GM19397 (cell line): ENCODE measurements around the gene FAAP100.
"Not testable (repeated sequence)": the region's sequence is repeated elsewhere in the genome, so short reads cannot be mapped to it uniquely, and the experiment has no call there.

ENCODE experiments used
- ATAC-seq: cut with Tn5 transposase; IDR thresholded peaks from one replicate; pipeline ENCODE4 v1.9.1; 2021; ENCODE audit warnings: mild to moderate bottlenecking, moderate library complexity; ENCODE audit not compliant: unreplicated experiment

The FAAP100 gene

GRCh38 chr17:81538651-81539570, 13.2 kb downstream of the FAAP100 start:
- ATAC-seq = no peak

GRCh38 chr17:81537856-81538555, 14.1 kb downstream of the FAAP100 start:
- ATAC-seq = no peak

- ATAC-seq = no peak
Observed at GRCh38 chr17:81537343-81537855, 14.8 kb downstream of the FAAP100 start.

- no peak for ATAC-seq
Observed at GRCh38 chr17:81536299-81537290, 15.6 kb downstream of the FAAP100 start.

GRCh38 chr17:81535480-81536298, 16.5 kb downstream of the FAAP100 start:
- no peak for ATAC-seq

GRCh38 chr17:81535007-81535328, 17.2 kb downstream of the FAAP100 start:
- ATAC-seq = no peak

GRCh38 chr17:81534157-81535006, 17.8 kb downstream of the FAAP100 start:
- no peak for ATAC-seq

GRCh38 chr17:81533339-81534141, 18.6 kb downstream of the FAAP100 start:
- no peak for ATAC-seq

GRCh38 chr17:81532490-81533287, 19.5 kb downstream of the FAAP100 start:
- no peak for ATAC-seq

- ATAC-seq = not testable (repeated sequence)
Observed at GRCh38 chr17:81531998-81532404, 20.2 kb downstream of the FAAP100 start.

- ATAC-seq = not testable (repeated sequence)
Observed at GRCh38 chr17:81531013-81531412, 21.1 kb downstream of the FAAP100 start.

- ATAC-seq = no peak
Observed at GRCh38 chr17:81529437-81529803, 22.7 kb downstream of the FAAP100 start.

GRCh38 chr17:81528651-81529436, 23.3 kb downstream of the FAAP100 start:
- no peak for ATAC-seq

- ATAC-seq = no peak
Observed at GRCh38 chr17:81528384-81528650, 23.8 kb downstream of the FAAP100 start.

- ATAC-seq = no peak
Observed at GRCh38 chr17:81527591-81528383, 24.4 kb downstream of the FAAP100 start, which contains the start of gene FSCN2. Gene FSCN2 (plus strand): TSS chr17:81528377. CDS start chr17:81528532, 155 bp downstream.
